ENCODE measurements around the gene BHLHE23.
A peak's percentile ranks its signal among the peaks of the same experiment; 100 is the strongest.

Gene BHLHE23

DNA sequence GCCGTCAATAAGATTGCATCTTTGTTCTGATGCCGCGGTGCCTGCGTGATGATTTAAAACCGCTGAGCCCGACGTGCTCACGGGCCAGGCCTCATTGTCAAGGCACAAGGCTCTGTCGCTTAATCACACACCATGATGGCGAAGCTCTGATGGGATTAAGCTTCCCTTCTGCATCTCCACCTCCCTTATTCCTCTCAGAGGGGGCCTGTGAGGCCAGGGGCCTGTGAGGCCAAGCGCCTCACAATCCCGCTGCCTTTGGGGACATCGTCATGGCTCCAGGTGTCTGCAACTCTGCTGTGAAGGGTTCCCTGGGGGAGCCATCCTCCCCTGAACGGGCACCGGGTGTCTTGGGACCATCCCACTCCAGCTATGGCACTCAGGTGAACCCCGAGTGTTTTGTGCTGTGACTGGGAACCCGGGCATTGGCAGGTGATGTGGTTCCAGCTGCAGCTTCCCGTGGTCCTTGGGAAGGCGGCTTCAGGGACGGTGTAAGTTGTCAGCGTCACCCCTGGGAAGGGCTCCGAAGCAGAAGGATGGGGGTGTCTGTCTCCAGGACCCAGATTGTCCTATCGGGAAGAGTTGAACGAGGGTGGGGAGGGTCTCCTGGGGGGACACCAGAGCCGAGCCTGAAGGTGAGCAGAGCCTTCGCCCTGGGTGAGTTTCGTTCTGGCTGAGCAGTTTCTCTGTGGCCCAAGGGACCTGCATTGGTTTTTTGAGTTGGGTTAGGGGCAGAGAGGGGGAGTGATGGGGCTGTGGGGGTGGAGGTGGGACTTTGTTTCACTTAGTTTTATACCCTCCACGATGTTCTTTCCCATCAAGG is 18.0 kb upstream of the BHLHE23 start:
- DNase-seq: no peak

DNA sequence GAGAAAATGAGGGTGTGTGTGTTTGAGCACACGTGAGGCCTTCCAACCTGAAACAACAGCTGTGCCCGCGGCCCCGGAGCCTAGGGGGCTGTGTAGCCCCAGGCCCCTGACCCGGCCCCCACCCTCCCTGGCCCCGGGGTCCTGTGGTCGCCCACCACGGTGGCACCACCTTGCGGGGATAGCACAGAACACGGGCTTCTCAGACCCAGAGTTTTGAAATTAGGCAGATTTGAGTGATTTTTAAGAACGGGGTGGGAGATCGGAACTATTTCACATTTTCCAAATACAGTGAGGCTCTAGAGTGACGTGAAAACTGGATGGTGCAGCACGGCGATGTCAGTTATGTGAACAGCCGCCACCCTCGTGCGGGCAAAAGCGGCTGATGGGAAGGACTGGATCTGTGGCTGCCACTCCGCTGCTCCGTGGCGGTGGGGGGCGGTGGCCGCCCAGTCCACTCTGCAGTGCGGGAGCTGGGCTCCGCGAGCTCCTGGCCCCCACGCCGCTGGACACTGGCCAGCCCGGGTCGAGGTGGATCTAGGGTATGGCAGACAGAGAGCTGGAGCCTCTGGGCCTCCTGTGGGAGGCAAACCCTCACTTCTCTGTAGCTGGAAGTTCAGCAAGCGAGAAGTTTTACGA is 17.3 kb upstream of the BHLHE23 start:
- no peak for DNase-seq

GRCh38 chr20:63023071-63023935 is 16.5 kb upstream of the BHLHE23 start:
- DNase-seq: no peak

DNA sequence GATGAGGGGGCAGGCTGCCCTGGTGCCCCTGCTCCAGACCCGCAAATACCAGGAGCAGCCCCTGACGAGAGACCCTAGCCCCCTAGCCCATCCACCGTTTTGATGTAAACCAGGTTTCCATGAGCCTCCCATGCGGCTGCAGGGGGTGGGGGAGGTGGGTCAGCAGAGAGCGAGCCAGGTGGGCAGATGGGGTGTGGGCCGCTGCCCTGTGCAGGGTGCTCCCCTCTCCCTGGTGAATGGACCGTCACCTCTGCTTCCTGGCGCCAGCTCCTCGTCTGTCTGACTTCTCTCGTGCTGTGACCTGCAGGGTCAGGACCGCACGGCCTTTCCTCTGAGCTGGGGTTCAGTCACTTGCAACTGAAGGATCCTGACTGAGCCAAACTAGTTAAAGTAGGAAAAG is 15.7 kb upstream of the BHLHE23 start:
- DNase-seq: no peak

- DNase-seq: no peak
These were observed 14.9 kb upstream of the BHLHE23 start for GRCh38 chr20:63021356-63022321.

GRCh38 chr20:63020681-63021080 is 13.9 kb upstream of the BHLHE23 start:
- no peak for DNase-seq

GRCh38 chr20:63017826-63018411 is 11.2 kb upstream of the BHLHE23 start:
- DNase-seq: no peak

DNA sequence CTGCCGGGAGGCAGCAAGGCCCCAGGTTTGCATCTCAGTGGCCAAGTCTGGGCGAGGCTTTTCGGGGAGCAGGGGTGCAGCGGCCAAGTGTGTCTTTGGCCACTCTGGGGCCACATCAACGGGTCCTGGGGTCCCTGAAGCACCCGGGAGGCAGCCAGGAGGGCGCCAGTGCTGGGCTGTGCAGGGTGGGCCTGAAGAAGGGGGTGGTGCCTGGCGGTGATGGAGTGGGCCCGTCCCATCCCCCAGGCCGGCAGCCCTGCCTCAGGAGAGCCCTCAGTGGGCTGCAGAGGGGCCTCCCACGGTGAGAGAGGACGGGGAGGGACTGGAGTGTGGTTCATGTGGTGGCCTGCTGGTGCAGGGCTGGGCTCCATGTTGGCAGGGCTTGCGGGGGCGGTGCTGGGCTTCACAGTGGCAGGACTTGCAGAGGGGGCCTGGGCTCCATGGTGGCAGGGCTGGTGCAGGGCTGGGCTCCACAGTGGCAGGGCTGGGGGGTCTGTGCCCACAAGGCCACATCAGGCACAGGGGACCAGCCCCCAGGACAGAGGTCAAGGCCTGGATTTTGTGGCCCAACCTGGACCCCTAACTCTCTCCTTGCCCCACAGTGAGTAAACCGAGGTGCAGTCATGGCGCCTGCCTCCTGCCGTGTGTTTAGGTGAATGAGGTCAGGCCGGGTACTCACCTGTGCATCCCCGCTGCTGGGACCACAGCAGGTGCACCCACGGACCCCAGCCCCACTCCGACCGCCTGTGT is 10.5 kb upstream of the BHLHE23 start:
- no peak for DNase-seq

DNA sequence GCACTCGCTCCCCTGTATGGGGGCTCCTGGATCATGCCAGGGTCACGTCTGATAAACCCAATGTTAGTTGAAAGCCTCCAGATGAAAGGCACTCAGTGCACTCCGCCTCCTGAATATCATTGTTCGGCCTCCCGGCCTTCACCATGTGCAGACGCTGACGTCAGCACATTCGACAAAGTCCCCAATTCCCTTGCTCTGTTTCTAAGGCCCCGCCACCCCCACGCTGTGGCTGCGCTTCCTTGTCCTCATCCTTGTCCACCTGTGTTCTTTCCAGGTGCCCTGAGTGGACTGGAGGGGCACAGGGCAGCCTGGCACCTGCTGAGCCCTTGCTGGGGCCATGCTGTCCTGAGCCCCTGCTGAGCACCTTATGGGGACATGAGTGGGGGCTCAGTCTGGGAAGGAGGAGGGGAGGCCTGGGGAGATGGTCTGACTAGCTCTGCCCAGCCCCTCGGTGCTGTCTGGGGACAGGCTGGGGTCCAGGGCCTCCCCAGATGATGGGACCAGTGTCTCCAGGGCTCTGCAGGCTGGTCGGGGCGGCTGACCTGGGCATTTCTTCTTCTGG is 9.8 kb upstream of the BHLHE23 start:
- no peak for DNase-seq

- DNase-seq: no peak
These were observed 9.0 kb upstream of the BHLHE23 start for GRCh38 chr20:63015662-63016361.

- DNase-seq: no peak
These were observed 8.4 kb upstream of the BHLHE23 start for GRCh38 chr20:63015147-63015661.

DNA sequence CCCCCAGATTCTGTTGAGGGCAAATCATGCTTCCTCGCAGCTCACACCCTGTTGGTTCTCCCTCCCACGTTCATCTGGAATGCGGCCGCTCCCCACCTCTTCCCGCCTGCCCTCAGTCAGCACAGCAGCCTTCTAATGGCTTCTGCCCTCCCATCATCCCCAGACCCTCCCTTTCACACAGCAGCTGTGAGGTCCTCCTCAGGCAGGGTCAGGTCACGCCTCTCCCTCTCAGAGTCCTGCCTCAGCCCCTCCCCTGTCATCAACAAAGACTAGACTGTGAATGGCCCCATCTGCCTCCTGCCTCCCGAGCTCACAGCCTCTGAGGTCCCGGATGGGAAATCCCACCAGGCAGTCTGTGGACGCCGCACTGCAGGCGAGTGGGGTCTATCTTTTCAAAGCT is 7.9 kb upstream of the BHLHE23 start:
- no peak for DNase-seq

GRCh38 chr20:63014287-63014686 is 7.5 kb upstream of the BHLHE23 start:
- DNase-seq: no peak

- no peak for DNase-seq
These were observed 6.4 kb upstream of the BHLHE23 start for GRCh38 chr20:63013207-63013606.

GRCh38 chr20:63011798-63012197 is 5.0 kb upstream of the BHLHE23 start:
- DNase-seq: no peak

DNA sequence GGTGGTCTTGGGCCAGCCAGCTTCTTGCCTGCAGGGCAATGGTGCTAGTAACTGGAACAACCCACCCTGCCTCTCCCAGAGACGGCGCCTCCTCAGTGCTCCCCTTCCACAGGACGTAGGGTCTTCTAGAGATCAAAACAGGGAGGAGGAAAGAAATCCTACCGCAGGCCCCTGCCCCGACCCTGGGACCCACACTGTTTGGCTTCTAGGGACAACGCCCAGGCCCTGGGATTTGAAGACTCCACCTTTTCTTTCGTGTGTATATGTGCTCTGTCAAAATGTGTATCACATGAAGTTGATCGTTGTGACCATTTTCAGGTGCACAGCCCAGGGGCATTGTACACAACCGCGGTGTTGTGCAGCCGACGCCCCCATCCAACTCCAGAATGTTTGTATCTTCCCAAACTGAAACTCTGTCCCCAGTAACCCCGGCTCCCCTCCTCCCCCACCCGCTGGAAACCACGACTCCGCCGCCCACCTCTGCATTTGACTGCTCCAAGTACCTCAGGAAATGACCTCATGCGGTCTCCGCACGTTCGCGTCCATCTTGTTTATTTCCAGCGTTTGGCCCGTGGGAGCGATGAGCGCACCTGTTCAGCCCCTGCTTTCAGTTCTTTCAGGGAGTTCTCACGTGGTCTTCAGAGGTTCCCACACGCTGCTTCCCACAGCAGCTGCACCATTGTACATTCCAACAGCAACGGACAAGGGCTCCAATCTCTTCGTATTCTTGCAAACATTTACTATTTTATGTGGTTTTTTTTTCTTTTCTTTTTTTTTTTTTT is 3.4 kb upstream of the BHLHE23 start:
- DNase-seq: peak; percentile 63

- peak; percentile 78 for DNase-seq
These were observed 2.5 kb upstream of the BHLHE23 start for GRCh38 chr20:63009045-63009961.

DNA sequence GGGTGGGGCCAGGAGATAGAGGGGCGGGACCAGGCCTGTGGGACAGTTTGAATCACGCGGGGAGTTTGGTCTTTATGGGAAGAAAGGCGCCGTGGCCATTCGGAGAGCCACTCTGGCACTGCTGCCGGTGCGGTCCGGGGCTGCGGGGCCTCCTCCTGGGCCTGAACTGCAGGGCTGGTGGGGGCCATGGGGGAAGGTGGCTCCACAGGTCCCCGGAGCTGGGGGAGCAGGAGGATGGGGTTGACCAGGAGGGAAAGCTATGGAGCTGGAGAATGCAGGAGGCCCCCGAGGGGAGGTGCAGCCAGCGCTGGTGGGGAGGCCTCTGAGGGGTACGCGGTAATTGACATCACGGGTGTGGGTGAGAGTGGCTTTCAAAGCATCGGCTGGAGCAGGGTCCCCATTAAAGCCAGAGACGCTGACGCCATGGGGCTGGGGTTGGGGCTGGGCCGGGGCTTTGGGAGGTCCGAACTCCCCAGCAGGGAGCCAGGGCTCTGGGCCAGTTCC is 1.8 kb upstream of the BHLHE23 start:
- no peak for DNase-seq
